Calu3 (cell line): ENCODE measurements around the gene ACSL3. TPM values are rescaled to one million over a fixed set of nuclear protein-coding genes. Genes with fewer than 3 reads are reported as not detected.

Experiments
- BruUV-seq: library from RNA; stranded (reverse); fragments of 400-500 nt; replicated peaks from 2 replicates; lab custom pipeline; 2021; lab: Mats Ljungman, UMichigan
- CTCF ChIA-PET: fragments of 300-600 bp; sonication (Branson Sonifier 250); formaldehyde crosslinking; loops from one replicate; lab custom pipeline; 2022; ENCODE audit warnings: antibody characterized with exemption; lab: Charles Lee
- DNase-seq: peaks from one replicate; pipeline ENCODE4 v3.0.0; 2022
- H3K27ac Mint-ChIP-seq: one replicate; pipeline ENCODE4 v1.8.0; 2022; ENCODE audit warnings: mixed read lengths; ENCODE audit not compliant: unreplicated experiment
- H3K27me3 Mint-ChIP-seq: one replicate; pipeline ENCODE4 v1.8.0; 2022; ENCODE audit warnings: mixed read lengths; ENCODE audit not compliant: unreplicated experiment
- H3K36me3 Mint-ChIP-seq: one replicate; pipeline ENCODE4 v1.8.0; 2022; ENCODE audit warnings: mild to moderate bottlenecking, moderate library complexity, mixed read lengths; ENCODE audit not compliant: insufficient read depth, unreplicated experiment
- H3K4me1 Mint-ChIP-seq: one replicate; pipeline ENCODE4 v1.8.0; 2022; ENCODE audit warnings: mild to moderate bottlenecking, low read depth, mixed read lengths; ENCODE audit not compliant: unreplicated experiment
- H3K4me3 Mint-ChIP-seq: one replicate; pipeline ENCODE4 v1.8.0; 2022; ENCODE audit warnings: mild to moderate bottlenecking, low read depth, moderate library complexity, mixed read lengths; ENCODE audit not compliant: unreplicated experiment
- H3K9me3 Mint-ChIP-seq: one replicate; pipeline ENCODE4 v1.8.0; 2022; ENCODE audit warnings: low read depth, mixed read lengths; ENCODE audit not compliant: unreplicated experiment
- intact Hi-C: fragments of 100-400 bp; cut with micrococcal nuclease; formaldehyde crosslinking; loops from one replicate; pipeline ENCODE4 v1.10.0; 2022; ENCODE audit not compliant: unreplicated experiment
- total RNA-seq: library from RNA; stranded (reverse); gene quantifications from 2 replicates; pipeline ENCODE4 v1.2.3, GENCODE V29; 2022
- TF ChIP-seq, protein P1 (sequence below): fragments of 200-600 bp; IDR thresholded peaks from one replicate; pipeline ENCODE4 v1.8.0; 2022; ENCODE audit warnings: antibody characterized with exemption; ENCODE audit not compliant: unreplicated experiment

The ACSL3 gene
- total RNA-seq, 1 experiment from 2014 or later, result 167 TPM

DNA sequence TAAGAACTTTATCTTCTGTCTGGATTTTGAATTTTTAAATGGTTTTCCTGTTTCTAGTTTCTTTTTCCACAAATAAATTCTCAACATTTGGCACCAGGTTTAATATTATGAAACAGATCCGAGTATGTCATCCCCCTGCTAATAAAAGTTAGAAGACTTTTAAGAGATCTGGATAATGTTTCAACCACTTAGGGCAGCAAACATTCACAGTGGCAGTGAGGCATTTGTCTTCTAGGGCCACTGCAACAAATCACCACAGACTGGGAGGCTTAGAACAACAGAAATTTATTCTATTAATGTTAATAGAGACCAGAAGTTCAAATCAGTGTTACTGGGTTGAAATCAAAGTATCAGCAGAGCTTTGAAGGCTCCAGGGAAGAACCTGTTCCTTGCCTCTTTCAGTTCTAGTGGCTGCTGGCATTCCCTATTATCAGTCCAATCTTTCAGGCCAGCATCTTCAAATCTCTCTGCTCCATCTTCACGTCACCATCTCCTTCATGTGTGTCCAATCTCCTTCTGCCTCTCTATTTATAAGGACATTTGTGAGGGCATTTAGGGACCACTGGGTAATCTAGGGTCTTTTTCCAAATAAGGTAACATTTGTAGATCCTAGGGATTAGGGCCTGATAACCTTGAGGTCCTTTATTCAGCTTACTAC is 23.4 kb downstream of the ACSL3 start:
- intact Hi-C loops, result no loop called here
- CTCF ChIA-PET, result no interaction called here
- BruUV-seq, result no TSS peak
- H3K9me3 Mint-ChIP-seq, result no peaks in the 10 kb centered on the region
- H3K4me3 Mint-ChIP-seq, result no peak overlapping the region
- no peaks in the 10 kb centered on the region for H3K27me3 Mint-ChIP-seq
- TF ChIP-seq, protein P1, sequence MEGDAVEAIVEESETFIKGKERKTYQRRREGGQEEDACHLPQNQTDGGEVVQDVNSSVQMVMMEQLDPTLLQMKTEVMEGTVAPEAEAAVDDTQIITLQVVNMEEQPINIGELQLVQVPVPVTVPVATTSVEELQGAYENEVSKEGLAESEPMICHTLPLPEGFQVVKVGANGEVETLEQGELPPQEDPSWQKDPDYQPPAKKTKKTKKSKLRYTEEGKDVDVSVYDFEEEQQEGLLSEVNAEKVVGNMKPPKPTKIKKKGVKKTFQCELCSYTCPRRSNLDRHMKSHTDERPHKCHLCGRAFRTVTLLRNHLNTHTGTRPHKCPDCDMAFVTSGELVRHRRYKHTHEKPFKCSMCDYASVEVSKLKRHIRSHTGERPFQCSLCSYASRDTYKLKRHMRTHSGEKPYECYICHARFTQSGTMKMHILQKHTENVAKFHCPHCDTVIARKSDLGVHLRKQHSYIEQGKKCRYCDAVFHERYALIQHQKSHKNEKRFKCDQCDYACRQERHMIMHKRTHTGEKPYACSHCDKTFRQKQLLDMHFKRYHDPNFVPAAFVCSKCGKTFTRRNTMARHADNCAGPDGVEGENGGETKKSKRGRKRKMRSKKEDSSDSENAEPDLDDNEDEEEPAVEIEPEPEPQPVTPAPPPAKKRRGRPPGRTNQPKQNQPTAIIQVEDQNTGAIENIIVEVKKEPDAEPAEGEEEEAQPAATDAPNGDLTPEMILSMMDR, result no peak
- H3K36me3 Mint-ChIP-seq, result peaks cover 12% of the 10 kb centered on the region
- no peak for DNase-seq
- peaks cover 24% of the 10 kb centered on the region for H3K4me1 Mint-ChIP-seq
- H3K27ac Mint-ChIP-seq, result no peak overlapping the region

DNA sequence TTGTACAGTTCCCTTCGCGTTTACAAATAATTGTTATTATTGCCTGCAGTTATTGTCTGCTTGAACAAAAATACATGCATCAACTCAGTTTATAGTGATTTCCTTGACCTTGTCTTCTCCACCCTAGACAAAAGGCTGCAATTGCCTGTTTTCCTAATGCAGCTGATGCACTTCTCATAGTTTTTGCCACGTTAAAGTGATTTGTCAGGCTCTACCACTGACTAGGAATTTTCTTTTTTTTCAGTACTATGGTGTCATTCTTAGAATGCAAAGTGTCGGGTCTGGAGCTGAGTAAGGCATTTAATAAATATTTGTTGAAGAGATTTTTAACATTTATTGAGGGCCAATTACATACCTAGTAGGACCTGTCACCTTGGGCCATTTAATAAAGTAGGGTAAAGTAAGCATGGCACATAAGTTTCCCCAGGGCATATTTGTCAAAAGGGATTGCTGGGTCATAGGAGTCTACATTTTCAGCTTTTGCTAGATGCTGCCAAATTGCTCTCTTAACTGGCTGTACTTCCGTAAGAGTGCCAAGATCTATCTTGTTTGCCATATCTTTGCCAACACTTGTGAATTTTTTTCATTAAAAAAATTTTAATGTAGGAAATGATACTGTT is 24.1 kb downstream of the ACSL3 start:
- CTCF ChIA-PET, result interaction anchor here (0.8 kb wide), 1 partner anchor 10 kb away, joined by 3 read pairs; no protein-coding TSS in a partner anchor

DNA sequence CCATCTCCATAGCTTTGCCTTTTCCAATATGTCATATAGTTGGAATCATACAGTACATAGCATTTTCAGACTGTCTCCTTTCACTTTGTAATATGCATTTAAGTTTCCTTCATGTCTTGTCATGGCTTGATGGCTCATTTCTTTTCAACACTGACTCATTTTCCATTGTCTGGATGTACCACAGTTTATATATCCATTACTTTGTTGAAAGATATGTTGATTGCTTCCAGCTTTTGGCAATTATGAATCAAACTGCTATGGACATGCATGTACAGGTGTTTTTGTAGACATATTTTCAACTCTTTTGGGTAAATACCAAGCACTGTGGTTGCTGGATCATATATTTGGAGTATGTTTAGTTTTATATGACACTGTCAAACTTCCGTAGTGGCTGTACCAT is 26.3 kb downstream of the ACSL3 start:
- BruUV-seq, result no TSS peak
- Mint-ChIP-seq H3K36me3 (peaks cover 24% of the 10 kb centered on the region), H3K27ac (no peak overlapping the region), H3K9me3 (no peaks in the 10 kb centered on the region), H3K4me3 (no peak overlapping the region), H3K27me3 (no peaks in the 10 kb centered on the region), H3K4me1 (peaks cover 38% of the 10 kb centered on the region)
- CTCF ChIA-PET, result no interaction called here
- TF ChIP-seq, protein P1, result no peak
- intact Hi-C loops, result loop anchor here (5.0 kb wide), 1 partner anchor 90 kb away; no protein-coding TSS in a partner anchor
- DNase-seq, result no peak

More for the DNA sequence above, 24.1 kb downstream of the ACSL3 start:
- no peak for DNase-seq
- intact Hi-C loops, result loop anchor here (5.0 kb wide), 1 partner anchor 88 kb away; no protein-coding TSS in a partner anchor
- BruUV-seq, result no TSS peak
- Mint-ChIP-seq H3K9me3 (no peaks in the 10 kb centered on the region), H3K4me1 (peaks cover 24% of the 10 kb centered on the region), H3K4me3 (no peak overlapping the region), H3K27ac (no peak overlapping the region), H3K36me3 (peaks cover 17% of the 10 kb centered on the region), H3K27me3 (no peaks in the 10 kb centered on the region)
- TF ChIP-seq, protein P1, result no peak

DNA sequence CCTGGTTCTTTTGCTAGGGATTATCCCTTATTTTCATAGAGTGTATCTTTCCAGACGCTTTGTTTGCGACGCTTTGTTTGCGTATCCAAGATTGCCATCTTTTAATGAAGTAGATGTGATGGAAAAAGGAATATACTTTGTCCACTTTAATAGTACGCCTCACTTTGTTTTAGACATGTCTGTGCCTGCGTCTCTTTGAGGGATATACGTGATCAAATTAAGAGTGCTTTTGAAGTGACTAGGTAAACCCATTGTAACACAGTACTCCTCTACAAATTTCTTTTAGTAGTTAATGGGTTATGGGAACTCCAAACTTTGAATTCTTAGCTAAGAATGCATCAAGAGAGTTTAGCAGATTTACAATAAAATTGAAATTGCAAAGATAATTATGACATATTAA is 27.9 kb downstream of the ACSL3 start:
- Mint-ChIP-seq H3K27me3 (no peaks in the 10 kb centered on the region), H3K27ac (no peak overlapping the region), H3K4me3 (no peak overlapping the region), H3K4me1 (peaks cover 52% of the 10 kb centered on the region), H3K36me3 (peaks cover 24% of the 10 kb centered on the region), H3K9me3 (no peaks in the 10 kb centered on the region)
- TF ChIP-seq, protein P1, result no peak
- BruUV-seq, result no TSS peak
- CTCF ChIA-PET, result no interaction called here
- intact Hi-C loops, result loop anchor here (5.0 kb wide), 1 partner anchor 91 kb away; no protein-coding TSS in a partner anchor
- DNase-seq, result no peak
